Activated CD4-positive, alpha-beta T cell treated with anti-CD3 and anti-CD28 coated beads, Interleukin-2, Interleukin-4, amounts not matched to agents 100 ng/mL and 50 ng/mL, durations not matched to agents 16 hours and 8 hours (primary cell): ENCODE data around the gene IFITM5.
A peak's percentile ranks its signal among the peaks of the same experiment; 100 is the strongest.
"Not testable (repeated sequence)": the region's sequence is repeated elsewhere in the genome, so short reads cannot be mapped to it uniquely, and the experiment has no call there.

Experiments used
- DNase-seq: peaks from one replicate; pipeline ENCODE4 v3.0.0-alpha.2; 2020; ENCODE audit warnings: low spot score

Gene IFITM5

DNA sequence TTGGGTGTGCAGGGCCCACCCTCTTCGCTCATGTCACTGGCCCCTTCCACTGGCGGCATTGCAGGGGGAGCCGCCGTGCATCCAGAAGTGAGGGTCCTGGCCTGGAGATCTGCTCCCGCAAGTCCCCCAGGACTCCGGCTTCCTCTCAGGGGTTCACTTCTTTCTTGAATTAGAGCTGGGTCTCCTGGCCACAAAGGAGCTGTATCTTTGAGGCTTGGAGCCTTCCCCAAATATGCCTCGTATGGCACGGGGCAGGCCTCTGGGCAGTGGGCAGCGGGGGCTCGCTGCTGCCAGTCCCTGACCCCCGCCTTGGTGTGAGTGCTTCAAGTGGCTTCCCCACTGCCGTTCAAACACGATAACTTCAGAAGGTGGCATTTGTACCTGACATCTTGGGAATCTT is 28.7 kb upstream of the IFITM5 start:
- DNase-seq, result no peak

DNA sequence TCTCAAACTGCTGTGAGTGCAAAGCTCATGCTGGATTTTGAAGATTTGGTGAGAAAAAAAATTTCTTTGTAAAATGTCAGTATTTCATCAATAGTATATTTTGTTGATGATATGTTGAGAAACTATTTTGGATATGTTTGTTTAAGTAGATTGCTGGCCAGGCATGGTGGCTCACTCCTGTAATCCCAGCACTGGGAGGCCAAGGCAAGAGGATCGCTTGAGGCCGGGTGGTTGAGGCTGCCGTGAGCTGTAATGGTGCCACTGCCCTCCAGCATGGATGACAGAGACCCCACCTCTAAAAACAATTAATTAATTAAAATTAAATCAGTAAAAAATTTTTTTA is 28.2 kb upstream of the IFITM5 start:
- no peak for DNase-seq

DNA sequence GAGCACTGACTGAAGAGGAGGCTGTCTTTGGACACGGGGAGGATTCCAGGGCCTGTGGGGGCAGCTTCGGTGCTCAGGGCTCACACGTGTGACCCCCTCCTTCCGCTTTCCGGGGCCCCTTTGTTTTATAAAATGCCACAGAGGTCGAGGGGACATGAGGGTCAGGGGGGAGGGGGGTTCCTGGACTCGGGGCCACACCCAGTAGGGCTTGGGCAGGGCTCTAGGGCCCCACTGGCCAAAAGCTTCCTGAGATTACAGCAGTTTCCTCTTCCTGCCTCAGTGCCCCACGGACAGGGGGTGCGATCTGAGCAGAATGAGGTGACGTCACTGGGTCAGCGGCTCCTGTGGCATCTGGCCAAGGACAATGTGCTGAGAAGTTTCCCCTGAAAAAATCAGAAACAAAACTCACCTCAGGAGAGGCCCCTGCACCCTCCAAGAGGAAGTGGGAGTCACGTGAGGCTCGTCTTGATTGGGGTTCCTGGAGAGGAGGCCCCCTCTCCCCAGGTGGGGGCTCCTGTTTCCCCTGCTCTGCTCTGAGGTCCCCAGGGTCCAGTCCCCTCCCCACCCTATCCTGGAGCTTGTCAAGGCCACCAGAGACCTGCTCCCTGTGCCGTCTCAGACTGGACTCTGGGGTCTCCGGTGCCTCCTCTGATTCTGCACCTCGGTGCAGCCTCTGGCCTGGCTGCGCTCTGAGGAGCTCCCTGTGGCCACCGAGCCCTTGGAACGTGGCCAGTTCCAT is 27.7 kb upstream of the IFITM5 start:
- peak; percentile 68 for DNase-seq

DNA sequence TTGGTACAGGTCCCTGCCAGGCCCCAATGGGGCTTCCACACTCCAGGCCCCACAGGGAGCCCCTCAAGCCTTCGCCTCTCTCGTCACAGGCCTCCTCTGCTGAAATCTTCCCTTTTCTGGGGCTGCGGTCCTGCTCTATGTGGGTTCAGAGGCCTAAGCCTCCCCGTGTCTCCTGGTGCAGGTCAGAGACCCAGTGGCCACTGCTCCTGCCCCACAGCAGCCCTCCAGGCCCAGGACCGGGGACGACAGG is 27.2 kb upstream of the IFITM5 start:
- no peak for DNase-seq

DNA sequence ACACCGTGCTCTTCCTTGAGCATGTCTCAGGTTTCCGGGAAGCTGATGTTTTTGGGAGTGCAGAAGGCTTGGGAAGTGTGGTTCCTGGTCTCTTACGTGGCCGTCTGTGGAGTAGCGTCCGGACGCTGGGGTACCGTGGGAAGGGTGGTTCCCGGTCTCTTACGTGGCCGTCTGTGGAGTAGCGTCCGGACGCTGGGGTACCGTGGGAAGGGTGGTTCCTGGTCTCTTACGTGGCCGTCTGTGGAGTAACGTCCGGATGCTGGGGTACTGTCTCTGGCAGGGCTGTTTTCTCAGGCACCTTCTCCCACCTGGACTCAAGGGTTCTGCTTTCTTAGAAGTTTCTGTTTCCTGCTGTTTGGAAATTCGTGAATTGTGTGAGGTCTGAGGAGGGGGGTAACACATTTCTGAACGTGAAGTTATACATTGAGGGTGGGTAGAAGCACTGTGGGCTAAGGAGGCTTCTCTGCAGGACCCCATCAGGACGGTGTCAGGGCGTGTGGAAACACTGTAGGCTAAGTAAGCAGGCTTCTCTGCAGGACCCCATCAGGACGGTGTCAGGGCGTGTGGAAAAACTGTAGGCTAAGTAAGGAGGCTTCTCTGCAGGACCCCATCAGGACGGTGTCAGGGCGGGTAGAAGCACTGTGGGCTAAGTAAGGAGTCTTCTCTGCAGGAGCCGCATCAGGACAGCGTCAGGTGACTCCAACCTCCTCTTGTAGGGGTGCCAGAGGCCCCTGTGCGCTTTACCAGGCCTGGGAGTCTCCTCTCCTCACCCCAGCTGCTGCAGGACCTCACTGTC is 26.7 kb upstream of the IFITM5 start:
- no peak for DNase-seq

DNA sequence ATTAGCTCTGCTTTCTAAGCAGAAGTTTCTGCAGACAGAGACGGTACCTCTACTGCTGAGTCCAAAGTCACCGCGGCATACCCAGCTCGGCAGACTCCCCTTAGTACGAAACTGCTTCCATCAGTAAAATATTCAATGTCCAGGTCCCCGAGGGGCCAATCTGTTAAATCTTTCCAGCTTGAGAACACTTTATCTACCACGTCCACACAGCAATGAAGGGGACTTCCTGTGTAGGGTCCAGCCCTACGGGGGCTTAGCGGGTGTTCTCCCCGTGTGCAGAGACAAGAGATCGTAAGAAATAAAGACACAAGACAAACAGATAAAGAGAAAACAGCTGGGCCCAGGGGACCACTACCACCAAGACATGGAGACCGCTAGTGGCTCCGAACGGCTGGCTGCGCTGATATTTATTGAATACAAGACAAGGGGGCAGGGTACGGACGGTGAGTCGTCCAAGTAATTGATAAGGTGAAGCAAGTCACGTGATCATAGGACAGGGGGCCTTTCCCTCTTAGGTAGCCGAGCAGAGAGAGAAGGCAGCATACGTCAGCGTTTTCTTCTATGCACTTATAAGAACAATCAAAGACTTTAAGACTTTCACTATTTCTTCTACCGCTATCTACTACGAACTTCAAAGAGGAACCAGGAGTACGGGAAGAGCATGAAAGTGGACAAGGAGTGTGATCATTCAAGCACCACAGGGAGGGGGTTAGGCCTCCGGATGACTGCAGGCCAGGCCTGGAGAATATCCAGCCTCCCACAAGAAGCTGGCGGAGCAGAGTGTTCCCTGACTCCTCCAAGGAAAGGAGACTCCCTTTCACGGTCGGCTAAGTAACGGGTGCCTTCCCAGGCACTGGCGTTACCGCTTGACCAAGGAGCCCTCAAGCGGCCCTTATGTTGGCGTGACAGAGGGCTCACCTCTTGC is 25.5 kb upstream of the IFITM5 start:
- DNase-seq, result not testable (repeated sequence)

DNA sequence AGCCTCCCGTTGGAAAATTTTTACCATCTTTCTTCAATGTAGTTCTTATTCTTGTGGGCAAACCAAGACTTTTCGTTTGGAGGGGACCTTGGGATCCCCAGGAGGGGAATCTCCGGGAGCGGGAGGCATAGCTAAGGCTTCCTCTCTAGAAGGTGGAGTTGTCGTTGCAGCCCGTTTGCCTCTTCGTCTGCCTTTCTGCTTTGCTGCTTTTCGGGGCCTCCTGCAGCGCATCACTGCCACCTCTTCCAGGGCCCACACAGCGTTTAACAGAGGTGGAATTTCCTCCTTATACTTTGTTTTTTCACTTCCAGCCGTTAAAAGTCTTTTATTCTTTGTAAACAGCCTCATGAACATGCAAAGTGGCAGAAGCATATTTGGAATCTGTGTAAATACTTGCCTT is 24.8 kb upstream of the IFITM5 start:
- DNase-seq, result no peak

DNA sequence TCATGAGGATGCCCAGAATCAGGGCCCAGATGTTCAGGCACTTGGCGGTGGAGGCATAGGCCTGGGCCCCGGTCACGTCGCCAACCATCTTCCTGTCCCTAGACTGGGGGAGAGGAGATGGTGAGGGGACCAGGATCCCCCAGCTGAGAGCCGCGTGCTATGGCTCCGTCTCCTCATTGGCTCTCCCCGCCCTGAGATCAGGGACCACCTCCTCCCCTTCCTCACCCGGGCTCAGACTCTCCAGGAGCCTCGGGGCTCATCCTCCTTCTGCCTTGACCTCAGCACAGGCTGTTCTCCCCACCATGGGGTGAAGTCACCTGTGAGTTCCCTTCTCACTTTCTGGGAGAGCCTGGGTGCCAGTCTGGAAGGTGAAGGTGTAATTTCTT is 20.6 kb upstream of the IFITM5 start:
- DNase-seq, result not testable (repeated sequence)

DNA sequence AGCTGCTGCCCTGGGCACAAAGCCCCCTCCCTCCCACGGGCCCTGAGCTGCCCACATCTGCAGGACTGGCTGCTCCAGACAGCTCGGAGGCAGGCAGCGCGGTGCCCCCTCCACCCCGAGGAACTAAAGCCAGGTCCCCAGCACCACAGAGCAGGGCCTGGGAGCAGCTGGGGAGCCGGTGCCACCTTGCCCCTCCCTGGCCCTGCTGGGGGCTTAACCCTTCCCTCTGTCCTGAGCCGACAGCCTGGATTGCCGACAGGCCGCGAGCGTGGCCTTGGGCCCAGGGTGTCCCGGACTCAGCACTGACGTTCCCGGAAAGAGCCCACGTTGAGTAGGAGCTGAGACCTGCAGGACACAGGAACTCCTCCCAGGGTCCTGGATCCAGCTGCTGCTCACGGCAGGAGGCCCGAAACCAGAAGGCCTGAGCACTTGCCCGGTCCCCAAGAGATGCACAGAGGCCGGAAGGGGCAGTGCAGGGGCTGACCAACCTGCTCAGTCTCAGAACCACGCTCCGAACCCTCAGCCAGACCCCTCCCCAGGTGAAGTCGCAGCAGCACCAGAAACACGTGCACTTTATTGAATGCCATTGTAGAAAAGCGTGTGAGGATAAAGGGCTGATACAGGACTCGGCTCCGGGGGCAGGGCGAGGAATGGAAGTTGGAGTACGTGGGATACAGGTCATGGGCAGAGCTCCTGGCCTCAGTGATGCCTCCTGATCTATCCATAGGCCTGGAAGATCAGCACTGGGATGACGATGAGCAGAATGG is 20.0 kb upstream of the IFITM5 start:
- not testable (repeated sequence) for DNase-seq

DNA sequence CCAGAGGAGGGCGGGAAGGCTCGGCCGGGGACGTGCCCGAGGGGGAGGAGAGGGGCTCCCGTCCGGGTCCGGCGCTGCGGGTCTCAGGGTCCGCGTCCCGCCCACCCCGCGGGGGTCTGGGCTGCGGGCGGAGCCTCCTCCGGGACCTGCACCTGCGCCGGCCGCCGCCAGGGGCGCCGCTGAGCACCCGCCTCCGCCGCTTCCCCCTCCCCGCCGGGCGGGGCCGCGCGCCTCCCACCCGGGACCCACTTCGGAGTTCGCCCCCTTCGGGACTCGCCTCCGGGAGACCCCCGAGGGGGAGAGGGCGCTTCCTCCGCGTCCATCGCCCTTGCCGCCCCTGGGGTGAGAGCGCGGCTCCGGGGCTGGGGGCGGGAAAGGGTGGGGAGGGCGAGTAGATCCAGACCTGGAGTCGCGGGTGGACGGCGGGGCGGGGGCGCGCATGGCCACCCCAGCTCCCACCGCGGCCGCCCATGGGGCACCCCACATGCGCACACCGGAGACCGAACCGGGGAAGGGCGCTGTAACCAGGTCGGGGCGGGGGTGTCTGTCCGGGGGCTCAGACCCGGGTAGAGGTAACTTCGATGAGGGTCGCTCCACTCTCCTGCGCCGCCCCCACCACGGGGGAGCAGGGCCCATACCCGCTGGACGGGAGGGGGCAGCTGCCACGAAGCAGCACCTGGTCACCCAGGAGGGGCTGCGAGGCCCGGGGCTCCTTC is 19.2 kb upstream of the IFITM5 start:
- DNase-seq, result not testable (repeated sequence)

DNA sequence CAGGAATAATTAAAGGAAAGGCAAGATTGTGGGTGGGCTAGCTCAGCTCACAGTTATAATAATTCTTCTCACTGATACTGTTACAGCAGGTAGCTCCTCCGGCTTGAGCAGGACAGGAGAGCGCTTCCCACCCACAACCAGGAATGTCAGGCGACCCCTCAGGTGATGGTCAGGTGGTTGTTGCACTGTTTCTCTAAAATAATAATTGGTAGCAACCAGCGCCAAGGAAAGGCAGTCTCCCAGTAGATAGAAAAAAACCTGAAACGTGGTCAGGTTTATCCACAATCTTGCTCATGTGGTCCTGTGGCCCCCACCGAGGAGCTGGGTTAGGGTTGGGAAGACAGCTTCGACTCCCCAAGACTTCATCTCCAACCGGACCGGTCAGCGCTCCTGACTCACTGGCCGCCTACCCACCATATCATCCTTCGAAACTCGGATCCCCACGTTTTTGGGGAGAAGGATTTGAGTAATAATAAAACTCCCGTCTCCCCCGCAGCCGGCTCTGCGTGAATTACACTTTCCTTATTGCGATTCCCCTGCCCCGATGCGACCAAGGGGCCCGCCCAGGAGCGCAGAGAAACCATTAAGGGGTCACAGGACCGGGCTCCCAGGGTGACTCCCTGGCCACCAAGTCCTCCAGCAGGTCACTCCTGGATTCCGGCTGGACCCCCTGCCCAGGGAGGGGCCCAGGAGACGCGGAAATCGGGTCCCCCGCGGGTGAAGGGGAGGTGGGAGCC is 18.5 kb upstream of the IFITM5 start:
- not testable (repeated sequence) for DNase-seq

DNA sequence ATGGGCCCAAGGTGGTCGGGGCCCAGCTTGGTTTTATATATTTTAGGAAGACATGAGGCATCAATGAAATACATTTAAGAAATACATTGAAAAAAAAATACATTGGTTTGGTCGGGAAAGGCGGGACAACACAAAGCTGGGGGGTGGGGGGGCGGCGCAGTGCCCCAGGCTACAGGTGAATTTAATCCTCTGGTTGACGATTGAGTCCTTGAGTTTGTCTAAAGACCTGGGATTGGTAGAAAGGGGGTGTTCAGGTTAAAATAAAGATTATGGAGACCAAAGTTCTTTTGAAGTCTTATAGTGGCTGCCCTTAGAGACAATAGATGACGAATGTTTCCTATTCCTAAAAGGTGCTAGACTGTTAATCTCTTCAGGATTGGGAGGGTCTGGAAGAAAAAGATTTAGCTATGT is 17.6 kb upstream of the IFITM5 start:
- no peak for DNase-seq

DNA sequence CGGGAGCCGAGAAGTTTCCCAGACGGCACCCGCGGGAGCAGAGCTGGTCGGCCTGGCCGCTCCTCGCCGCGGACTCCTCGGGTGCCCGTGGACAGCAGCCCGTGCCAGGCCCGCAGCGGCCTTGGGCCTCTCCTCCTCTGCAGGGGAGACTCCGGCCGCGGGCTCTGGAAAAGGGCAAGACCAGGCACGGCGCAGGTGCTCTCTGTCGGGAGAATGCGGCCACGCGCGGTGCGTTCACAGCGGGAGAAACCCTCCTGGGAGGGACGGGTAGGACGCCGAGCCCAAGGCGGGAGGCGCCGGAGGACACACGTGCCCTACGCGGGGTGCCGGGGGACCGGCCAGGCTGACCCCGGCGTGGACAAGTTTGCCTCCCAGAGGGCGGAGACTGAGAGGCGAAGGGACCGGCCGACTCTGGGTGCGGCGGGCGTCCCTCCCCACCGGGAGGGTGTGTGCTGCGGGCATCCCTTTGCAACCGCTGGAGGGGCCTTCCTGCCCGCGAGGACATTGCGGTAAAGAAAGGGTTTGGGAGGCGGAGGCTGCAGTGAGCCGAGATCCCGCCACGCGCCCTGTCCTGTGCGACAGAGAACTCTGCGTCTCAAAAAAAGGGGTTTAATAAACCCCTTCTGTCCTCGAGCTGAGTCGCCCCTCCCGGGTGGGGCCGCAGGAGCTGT is 16.8 kb upstream of the IFITM5 start:
- no peak for DNase-seq

DNA sequence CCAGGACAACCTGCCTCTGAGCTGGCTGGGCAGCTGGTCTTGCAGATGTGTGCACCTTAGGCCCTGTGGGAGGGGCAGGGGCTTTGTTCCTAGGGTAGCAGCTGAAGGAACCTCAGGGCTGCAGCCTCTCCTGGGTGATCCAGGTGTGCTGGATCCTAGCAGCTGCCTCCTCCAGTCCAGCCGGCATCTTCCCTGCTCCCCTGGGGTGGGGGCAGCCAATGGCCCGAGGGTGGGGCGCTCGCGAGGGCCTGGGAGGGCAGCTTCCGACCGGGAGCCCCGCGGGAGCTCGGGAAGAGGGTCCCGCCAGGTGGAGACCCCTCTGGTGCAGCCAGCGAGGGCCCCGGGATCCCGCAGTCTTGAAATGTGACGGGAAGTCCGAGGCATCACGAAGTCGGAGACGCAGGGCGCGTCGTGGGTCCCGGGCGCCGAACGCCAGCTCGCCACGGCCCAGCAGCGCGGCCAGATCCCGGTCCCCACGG is 16.2 kb upstream of the IFITM5 start:
- no peak for DNase-seq

DNA sequence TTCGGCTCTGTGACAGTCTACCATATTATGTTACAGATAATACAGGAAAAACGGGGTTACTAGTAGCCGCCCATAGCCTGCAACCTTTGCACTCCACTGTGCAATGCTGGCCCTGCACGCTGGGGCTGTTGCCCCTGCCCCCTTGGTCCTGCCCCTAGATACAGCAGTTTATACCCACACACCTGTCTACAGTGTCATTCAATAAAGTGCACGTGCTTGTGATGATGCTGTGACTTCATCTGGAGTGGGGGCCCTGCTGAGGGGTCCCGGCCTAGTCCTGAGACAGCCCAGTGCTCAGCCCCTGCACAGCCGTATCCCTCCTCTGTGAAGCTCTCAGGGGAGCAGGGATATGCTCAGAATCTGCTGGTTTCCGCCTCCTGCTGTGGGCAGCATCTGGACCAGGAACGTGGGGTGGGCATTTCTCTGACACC is 15.7 kb upstream of the IFITM5 start:
- no peak for DNase-seq

DNA sequence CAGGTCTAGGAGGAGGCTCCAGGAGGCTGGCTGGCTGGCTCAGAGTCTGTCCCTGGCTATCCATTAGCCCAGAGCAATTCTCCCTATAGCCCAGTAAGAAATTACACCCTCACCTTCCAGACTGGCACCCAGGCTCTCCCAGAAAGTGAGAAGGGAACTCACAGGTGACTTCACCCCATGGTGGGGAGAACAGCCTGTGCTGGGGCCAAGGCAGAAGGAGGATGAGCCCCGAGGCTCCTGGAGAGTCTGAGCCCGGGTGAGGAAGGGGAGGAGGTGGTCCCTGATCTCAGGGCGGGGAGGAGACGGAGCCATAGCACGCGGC is 15.2 kb upstream of the IFITM5 start:
- not testable (repeated sequence) for DNase-seq

DNA sequence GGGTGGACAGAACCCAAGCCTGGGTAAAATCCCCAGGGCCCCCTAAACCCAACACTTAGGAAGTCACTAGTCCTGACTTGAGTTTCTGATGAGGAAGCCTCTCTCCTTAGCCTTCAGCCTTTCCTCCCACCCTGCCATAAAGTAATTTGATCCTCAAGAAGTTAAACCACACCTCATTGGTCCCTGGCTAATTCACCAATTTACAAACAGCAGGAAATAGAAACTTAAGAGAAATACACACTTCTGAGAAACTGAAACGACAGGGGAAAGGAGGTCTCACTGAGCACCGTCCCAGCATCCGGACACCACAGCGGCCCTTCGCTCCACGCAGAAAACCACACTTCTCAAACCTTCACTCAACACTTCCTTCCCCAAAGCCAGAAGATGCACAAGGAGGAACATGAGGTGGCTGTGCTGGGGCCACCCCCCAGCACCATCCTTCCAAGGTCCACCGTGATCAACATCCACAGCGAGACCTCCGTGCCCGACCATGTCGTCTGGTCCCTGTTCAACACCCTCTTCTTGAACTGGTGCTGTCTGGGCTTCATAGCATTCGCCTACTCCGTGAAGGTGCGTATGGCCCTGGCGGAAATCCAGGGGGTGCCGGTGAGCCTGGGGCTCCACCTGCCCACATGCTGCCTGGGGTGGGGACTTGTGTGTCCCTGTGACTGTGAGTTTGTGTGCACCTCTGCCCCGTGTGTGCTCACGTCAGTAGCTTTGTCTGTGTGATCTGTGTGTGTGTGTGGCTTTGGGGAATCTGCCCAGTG is 14.6 kb upstream of the IFITM5 start, which contains the start of gene IFITM1:
TSS of gene IFITM1 (plus strand) at position 254 of the 767 bp plus-strand sequence. CDS start at position 385, 131 bp downstream.
- peak; percentile 83 for DNase-seq

DNA sequence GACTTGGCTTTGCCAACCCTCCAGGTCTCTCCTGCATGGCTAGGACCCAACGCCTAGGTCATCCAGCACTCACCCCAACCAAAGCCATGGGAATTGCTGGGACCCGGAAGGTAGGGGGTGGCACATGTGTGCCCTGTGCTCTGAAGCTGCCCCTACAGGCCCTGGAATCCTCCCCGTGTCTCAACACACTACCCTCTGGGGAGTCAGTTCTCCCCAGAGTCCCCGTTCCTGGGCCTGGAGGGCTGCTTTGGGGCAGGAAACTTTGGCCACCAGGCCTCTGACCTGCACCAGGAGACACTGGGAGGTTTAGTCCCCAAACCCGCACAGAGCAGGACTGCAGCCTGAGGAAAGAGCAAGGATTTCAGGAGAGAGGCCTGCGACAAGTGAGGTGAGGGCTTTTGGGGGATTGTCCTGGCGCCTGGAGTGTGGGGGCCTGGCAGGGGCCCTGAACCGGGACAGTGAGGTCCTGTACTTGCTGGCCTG is 14.0 kb upstream of the IFITM5 start:
- no peak for DNase-seq
